ENCODE measurements around the gene PAEP.
"Not testable (repeated sequence)": the region's sequence is repeated elsewhere in the genome, so short reads cannot be mapped to it uniquely, and the experiment has no call there.

Gene PAEP

DNA sequence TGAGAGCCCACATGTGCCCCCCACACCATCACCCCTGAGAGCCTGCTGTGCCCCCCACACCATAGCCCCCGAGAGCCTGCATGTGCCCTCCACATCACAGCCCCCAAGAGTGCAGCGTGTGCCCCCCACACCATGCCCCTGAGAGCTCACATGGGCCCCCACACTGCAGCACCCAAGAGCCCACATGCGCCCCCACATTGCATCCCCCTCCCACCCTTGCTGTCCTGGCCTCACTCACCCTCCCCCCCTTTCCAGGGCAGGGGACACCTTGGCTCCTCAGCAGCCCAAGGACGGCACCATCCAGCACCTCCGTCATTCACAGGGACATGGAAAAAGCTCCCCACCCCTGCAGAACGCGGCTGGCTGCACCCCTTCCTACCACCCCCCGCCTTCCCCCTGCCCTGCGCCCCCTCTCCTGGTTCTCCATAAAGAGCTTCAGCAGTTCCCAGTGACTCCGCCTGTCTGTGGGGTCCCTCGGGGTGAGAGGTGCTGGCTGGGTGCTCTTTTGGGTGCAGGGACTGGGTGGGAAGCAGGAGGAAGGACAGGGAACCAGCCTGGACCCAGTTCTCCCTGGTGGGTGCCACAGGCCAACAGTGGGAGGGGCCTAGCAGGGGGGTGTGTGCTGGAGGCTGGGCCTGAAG lies 35.3 kb upstream of the PAEP start:
- DNase-seq = no peak

DNA sequence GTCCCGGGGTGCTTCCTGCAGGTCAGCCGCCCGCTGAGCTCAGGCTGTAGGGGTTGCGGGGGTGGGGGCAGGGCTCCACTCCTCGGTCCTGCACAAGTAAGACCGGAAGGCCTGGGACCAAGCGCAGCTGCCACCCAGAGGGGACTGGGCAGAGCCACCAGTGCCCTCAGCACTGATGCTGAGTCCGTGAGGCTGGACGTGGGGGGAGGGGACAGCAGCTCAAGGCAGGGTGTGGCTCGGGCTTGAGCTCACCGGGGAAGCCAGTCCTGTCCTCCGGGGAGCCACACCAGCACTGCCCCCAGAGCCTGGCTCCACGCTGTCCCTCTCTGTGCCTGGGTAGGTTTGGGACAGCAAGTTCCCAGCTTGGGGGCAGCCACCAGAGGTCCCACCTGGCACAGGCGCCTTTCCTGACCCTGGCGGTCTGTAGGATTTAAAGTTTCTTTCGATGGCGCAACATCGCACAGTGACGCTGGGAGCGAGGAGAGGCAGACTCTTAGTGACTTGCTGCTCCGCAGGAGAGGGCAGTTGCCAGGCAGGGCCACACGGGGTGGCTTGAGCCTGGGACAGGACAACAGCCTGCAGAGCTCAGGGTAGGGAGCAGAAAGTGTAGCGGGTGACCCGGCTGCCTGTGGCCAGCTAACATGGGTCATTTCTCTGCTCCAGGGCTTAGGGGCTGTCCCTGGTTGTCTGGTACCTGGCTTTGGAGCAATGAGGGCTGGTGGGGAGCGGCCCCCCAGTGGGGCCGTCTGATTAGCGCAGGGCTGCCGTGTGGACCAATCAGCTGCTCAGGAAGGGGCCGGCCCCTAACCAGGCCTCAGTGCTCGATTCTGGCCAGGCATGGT lies 34.6 kb upstream of the PAEP start:
- DNase-seq = no peak

DNA sequence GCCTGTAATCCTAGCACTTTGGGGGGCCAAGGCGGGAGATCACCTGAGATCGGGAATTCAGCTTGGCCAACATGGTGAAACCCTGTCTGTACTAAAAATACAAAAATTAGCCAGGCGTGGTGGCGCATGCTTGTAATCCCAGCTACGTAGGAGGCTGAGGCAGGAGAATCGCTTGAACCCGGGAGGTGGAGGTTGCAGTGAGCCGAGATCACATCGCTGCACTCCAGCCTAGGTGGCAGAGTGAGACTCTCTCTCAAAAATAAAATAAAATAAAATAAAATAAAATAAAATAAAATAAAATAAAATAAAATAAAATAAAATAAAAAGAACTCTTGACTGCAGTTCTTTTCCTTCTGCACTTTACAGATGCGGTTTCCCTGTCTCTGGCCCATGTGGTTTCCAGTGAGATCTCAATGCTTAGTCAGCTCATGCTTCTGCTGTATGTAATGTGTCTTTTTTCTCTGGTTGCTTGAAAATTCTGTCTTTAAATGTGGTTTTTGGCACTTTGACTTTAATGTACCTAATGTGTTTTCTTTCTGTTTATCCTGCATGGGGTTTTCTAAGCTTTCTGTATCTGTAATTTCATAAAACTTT lies 32.6 kb upstream of the PAEP start:
- not testable (repeated sequence) for DNase-seq

DNA sequence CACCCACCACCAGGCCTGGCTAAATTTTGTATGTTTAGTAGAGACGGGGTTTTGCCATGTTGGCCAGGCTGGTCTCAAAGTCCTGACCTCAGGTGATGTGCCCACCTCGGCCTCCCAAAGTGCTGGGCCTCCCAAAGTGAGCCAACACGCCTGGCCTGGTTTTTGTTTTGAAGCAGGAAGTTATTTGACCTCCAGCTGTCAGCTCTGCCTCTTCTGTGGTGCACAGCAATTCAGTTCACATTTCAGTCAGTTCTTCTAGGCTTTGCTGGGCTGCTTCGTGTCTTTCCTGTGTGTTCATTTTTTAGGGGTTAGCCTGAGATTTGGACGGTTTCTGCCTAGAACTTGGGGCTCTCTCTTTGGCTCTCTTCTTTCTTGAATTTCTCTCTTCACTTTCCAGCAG lies 31.4 kb upstream of the PAEP start:
- DNase-seq = no peak

DNA sequence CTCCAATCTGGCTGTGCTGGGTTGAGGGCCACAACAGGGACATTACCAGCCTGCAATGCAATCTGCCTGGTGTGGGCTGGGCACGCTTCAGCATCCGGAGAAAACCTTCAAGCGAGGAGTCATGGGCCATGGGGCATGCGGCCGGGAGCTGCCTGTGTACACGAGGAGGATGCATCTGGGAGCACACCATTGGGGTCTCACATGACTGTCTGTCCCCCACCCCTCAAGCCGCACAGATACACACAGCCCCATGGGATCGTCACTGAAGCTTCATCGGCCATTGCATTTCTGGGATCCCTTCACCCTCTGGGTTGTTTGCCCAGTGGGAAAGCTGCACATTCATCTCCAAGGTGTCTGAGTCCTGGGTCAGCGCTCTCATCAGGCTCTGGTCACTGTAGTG lies 30.5 kb upstream of the PAEP start:
- no peak for DNase-seq

DNA sequence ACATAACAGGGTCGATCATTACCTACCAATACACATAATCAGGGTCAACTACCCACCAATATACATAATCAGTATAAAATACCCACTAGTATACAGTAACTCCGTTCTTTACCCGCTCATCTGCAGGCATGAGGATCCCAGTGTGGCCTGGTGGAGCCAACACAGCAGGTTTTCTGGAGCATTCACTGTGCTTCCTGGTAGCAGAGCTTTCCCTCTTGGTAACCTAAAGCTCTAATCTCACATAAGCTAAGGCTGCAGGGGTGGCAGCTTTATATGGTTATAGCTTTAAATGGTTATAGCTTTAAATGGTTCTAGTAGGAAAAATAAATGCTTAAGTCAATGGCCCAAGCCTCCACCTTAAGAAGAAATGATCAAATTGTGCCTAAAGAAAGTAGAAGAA lies 28.4 kb upstream of the PAEP start:
- no peak for DNase-seq

DNA sequence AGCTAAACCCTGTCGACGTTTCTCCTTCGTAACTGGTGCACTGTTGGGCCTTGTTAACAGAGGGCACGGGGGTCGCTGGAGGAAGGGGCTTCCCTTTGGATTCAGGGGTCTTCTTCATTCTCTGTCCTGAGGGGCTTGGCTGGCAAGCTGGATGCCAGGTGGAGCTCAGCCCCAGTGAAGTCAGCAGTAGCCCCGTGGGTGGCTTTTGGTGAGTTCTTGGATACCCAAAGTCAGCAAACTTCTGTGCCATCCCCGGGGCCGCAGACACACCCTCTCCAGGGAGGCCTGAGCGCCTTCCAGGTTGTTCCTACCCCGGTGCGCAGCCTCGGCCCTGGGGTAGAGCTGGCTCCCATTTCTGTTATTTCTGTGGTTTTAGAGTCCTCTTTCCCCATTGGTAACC lies 27.9 kb upstream of the PAEP start:
- no peak for DNase-seq

DNA sequence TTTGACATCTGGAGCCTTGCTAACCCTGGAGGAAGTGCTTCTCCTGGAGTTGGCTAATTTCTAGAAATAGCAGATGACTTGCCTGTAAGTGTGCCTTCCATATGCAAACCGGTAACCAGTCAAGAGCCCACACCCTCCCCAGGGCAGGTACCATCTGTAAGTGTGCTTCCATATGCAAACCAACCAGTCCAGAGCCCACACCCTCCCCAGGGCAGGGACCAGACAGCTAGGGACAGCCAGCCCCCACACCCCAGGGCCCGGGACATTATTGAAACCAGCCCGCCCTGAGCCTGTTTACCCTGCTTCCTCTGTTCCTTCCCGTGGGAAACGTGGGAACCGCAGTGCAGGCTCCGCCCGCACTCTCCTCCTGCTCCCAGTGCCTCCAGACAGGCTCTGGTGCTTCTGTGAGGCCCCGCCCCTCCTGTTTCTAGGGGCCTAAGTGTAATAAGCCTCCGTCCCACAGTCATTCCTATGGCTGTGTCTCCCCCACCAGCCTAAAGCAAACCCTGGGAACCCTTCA lies 27.3 kb upstream of the PAEP start:
- not testable (repeated sequence) for DNase-seq

DNA sequence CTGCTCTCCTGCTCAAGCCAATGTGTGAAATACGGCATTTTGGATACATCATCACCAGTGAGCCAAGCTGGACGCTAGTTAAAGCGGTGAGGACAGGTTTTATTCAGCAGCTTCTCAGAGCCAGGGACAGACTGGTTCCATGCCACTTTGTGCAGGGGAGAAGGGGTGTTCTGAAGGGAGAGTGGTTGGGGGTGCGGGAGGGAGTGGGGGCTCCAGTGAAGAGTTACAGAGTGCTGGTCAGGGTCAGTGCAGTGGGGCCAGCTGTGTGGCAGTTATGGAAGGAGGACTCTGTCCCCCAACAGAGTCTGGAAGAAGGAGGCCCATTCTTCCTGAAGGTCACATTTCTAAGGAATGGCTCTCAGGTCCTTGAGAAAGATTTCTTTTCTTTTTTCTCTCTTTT lies 26.7 kb upstream of the PAEP start:
- not testable (repeated sequence) for DNase-seq

DNA sequence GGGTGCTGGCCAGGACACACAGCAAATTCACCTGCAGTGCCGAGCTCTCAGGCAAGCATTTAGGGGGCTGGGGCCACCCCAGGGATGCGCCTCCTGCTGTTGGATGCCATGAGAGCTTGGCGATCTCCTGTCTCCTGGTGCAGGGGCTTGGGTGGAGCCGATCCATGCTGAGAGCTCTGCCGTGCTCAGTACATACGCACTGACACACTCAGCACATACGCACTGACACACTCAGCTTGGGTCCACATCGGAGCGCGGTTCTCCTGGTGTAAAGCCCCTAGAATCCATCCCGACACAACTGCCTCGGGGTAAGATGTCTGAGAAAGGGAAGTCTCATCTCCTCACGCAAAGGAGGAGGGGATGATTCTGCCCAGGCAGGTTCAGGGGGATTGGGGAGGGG lies 25.9 kb upstream of the PAEP start:
- DNase-seq = not testable (repeated sequence)

DNA sequence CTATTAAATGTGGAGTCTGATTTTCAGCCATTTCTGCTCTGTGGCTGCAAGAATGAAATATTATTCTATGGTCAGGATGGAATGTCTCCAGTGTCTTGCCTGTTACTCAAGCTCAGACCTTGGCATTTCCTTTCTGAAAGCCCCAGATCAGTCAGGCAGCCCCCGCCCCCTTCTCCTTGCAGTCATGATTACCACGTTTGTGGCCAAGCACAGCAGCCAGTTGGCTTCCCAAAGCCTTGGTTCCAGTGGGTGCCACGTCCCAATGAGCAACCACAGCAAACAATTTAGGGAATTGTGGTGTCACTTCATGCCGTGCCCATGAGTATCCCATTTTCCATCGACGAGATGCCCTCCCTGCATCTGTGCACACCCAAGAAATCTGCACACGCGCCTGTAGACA lies 25.3 kb upstream of the PAEP start:
- DNase-seq = no peak

DNA sequence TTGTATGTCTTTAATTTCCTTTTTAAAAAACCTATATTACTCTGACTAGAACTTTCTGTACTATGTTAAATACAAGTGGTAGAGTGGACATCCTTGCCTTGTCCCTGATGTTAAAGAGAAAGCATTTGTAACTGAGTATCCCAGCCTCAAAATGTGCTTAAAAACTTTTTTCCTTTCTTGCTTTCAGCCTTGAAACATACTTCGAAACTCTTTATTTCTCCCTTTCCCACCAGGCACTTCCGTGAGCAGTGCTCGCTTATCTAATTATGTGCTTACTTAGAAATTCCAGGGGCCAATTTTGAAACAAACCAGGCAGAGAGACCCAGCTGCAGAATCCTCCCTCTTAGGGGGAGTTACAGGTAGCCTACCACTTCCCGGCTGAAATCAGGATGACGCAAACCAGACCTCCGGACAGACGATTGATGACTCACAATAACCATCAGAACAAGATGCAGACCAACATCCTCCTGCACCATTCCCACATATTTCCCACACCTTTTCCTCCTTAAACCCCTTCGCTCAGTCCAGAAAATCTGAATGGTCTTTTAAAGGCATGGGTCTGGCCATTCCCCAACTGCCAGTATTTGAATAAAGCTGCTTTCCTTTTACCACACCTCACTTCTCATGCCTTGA lies 18.2 kb upstream of the PAEP start:
- not testable (repeated sequence) for DNase-seq

DNA sequence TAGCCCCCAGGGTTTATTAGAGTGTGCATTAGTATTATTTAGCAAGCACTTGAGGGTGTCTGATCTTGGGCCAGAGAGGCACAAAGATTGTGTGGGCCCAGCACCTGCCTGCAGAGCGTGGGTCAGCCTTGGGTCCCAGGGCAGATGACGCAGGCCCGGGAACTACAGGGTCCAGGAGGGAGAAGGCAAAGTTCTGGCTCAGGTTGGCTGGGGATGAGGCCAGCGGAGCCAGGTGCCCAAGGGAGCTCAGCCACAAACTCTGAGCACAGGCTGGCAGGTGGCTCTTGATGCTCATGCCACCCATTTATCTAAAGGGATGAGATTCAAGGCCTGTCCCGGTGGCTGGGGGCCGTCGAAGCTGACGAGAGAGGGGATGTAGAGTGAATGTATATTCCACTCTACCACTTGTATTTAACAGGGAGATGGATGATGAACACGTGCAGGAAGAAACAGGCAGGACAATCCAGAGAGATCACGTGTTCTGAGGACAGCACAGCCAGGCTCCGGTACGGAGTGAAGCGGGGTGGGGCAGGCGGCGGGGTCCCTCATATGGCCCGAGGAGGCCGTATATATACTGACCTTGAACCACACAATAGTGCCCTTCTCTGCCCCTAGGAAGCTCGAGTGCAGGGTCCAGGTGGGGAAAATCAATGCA lies 16.4 kb upstream of the PAEP start:
- DNase-seq = no peak

DNA sequence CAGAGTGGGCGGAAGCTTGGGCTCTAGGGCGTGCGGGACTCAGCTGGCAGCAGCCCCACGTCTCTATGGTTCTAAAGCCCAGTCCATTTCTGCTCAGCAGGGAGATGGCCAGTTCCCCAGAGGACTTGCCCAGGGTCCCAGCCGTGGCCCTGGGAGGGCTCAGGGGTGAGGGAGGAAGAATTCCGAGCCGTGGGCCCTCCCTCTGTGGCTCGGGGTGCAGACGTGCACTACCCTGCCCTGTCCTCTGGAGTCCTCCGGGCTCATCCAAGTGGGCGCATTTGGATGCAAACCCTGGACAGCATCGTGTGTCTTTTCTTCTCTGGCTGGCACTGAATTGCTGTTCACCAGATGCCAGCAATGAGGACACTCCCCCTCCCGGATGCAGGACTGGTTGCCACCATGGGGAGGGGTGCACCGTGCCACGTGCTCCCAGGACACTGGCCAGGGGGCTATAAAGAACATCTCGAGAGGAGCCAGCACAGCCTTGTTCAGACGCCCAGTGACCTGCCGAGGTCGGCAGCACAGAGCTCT lies 15.8 kb upstream of the PAEP start, which contains the start of gene OBP2A:
Gene OBP2A, plus strand, starts transcription at position 481 of the 531 bp plus-strand sequence. CDS start 55 bp downstream, outside the sequence.
- DNase-seq = not testable (repeated sequence)

DNA sequence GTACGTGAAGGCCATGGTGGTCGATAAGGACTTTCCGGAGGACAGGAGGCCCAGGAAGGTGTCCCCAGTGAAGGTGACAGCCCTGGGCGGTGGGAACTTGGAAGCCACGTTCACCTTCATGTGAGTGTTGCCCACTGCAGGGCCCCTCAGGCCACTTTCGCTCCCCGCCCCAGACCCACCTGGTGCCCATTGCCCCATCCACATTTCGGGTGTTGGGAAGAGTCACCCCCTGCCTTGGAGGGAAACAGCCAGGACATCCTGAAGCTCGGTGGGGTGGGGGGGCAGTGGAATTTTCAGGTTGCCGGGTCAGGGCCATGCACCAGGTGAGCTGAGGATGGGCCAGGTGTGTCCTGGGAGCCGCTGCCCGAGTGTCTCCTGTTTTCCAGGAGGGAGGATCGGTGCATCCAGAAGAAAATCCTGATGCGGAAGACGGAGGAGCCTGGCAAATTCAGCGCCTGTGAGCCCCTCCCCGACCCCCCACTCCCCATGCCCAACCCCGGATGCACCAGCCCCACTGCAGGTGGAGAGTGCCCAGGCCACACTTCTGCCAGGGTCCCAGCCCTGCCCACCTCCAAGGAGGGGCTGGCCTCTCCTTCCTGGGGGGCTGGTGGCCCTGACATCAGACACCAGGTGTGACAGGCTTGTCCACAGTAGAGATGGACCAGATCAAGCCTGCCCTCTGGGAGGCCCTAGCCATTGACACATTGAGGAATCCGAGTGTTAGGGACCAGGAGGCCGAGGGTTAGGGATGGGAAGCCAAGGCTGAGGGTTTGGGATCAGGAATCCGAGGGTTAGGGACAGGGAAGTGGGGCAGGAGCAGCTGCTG lies 14.6 kb upstream of the PAEP start:
- not testable (repeated sequence) for DNase-seq

DNA sequence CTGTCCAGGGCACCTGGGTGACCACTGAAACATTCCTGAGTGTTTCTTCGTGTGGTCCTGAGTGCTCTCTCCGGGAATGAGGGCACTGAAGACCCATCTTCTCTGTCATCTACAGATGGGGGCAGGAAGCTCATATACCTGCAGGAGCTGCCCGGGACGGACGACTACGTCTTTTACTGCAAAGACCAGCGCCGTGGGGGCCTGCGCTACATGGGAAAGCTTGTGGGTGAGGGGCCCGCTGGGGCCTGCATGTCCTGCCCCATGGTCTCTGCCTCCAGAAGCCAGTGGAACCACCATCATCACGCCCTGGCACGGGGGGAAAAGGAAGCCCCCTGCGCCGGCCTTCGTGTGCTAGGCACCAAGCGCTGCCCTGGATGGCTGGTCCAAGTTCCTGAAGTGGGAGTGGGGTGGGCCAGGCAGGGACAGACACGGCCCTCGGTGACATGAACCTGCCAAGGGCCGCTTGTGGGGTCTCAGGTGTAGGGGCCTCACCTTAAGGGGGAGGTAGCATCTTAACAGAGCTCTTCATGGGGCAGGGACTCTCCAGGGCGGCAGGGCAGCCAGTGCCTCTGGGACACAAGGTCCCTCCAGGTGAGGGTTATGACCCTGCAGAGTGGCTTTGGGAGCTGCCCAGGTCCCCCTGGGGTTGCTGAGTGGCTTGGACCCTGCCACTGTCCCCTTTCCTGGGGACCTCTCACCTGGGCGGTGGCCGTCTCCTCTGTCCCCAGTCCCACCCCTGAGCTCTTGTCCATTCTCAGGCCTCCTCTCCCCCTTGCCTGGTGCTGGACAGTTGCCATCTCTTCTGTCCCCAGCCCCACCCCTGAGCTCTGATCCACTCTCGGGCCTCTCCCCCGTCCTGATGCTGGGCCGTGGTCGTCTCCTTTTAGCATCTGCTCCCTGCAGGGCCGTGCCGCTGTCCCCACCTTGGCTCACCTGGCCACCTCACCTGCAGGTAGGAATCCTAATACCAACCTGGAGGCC lies 13.5 kb upstream of the PAEP start:
- no peak for DNase-seq

DNA sequence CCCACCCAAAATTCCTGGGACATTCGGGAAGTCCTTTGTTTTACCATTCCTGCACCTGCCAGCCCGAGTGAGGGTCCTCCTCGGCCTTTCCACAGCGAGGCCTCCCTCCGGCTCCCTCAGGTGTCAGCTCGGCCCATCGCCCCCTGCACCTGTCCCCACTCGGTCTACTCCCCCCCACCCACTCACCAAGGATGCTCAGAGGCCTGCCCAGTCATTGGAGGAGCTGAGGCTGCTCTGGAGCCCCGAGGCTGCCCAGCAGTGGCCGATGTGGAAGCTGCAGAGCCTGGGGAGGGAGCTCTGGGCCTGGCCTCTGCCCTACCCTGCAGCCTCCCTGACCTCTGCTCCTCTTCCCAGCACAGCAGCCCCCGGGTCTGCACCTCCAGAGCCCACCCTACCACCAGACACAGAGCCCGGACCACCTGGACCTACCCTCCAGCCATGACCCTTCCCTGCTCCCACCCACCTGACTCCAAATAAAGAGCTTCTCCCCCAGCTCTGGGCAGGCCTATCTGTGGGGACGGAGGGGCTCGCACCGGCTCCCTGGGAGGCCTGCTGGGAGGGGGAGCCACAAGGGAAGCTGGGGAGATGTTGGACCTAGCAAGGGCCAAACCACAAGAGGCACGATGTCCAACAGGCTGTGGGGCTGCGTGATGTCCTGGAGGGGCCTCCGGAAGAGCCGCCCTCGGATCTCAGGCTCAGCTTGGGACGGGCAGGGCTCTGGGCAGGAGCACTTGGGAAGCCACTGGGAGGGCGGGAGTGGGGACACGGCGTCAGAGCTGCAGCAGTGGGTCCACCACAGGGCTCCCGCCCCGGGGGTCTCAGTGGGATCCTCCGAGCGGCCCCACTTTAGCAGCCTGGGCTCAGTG lies 11.8 kb upstream of the PAEP start:
- not testable (repeated sequence) for DNase-seq

DNA sequence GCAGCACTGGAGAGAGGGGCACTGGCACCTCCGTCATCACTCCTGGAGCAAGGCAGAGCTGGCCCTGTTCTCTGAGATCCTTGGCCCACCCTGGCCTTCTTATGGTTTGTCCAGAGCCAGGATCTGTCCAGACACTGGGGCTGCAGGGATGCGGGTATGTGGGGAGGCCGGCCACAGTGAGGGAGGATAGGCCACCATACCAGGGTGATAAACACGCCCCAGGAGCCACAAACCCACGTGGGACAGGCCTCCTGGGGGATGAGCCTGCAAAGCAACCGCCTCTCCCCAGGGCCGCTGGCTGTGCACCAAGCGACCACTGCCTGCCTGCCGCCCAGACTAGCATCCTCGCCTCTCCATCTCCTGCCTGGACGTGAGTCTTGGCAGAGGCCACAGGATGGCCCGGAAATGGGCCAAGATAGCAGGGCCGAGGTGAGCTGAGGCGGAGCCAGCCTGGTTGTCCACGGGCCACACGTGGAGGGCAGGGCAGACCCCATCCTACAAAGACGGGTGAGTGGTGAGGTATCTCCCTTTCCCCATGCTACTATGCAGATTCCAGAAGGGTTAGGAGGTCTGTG lies 11.1 kb upstream of the PAEP start:
- no peak for DNase-seq

DNA sequence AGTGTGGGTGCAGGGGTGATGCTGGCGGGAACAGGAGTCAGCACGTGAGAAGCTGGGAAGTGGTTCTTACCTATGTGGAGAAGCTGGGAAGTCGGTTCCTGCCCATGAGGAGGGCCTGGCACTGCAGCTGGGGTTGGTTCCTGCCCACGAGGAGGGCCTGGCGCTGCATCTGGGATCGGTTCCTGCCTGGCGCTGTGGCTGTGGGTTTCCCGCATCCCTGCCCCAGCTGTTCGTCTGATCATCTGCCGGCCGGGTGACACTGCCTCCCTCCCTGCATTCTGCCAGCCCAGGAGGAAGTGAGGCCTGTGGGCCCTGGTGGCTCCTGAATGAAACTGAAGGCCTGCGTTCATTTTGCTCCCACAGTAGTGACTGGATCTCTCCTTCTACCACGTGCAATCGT lies 10.5 kb upstream of the PAEP start:
- no peak for DNase-seq

Measured in GOT3 (cell line).